Effector CD8-positive, alpha-beta T cell (primary cell): ENCODE measurements around the gene DAP.
"Not testable (repeated sequence)": the region's sequence is repeated elsewhere in the genome, so short reads cannot be mapped to it uniquely, and the experiment has no call there.

Experiments used
- DNase-seq: peaks from one replicate; lab custom pipeline; 2025; lab: John Stamatoyannopoulos, UW

Gene DAP

DNA sequence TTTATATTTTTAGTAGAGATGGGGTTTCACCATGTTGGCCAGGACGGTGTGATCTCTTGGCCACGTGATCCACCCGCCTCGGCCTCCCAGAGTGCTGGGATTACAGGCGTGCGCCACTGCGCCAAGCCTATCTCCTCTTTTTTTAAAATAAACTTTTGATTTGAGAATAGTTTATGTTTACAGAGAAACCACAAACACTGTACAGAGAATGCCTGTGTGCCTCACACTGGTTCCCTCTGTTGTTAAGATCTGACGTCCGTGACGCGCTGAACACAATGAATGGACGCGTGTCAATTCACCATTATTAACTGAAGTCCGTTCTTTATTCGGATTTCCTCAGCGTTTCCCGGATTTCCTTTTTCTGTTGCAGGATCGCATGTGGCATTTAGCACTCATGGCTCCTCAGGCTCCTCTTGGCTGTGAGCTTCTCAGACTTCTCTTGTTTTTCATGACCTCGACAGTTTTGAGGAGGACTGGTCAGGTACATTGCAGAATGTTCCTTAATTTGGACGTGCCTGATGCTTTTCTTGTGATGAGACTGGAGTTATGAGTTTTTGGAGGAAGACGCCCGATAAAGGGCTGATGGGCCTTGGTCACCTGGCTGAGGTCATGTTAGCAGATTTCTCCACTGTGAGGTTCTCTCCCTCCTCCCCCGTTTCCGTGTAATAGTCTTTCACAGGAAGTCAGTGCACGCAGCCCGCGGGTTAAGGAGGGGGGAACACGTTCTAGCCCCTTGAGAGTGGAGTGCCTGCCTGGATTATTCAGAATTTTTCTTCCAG is 127.6 kb downstream of the DAP start:
- DNase-seq, result no peak

DNA sequence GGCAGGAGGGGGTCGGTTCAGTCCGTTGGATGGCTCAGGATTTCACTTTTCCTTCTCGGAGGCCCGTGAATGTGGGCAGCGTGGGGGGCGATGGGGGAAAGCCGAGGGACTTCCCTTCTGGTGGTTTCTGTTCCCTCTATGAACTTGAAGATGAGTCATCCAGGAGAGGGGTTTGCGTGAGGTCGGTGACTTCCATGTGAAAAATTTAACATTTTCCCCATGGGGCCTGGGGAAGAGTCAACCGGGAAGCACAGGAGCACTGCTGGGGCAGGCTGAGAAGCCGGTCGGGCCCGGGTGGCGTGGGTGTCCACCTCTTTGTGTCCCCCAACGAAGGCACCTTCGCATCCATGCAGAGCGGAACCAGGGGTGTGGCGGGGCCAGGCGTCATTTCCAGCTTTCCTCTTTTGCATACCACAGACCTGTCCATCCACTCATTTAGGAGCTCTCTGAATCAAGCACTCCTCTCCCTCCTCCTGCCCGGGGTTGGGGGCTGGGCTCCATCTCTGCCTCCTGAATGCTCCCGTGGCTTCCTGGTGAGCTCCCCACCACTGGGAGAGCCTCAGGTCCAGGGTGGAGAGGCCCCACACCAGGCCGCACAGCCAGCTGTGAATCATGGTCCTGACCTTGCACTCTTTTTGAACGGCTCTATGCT is 128.8 kb downstream of the DAP start:
- DNase-seq, result no peak

DNA sequence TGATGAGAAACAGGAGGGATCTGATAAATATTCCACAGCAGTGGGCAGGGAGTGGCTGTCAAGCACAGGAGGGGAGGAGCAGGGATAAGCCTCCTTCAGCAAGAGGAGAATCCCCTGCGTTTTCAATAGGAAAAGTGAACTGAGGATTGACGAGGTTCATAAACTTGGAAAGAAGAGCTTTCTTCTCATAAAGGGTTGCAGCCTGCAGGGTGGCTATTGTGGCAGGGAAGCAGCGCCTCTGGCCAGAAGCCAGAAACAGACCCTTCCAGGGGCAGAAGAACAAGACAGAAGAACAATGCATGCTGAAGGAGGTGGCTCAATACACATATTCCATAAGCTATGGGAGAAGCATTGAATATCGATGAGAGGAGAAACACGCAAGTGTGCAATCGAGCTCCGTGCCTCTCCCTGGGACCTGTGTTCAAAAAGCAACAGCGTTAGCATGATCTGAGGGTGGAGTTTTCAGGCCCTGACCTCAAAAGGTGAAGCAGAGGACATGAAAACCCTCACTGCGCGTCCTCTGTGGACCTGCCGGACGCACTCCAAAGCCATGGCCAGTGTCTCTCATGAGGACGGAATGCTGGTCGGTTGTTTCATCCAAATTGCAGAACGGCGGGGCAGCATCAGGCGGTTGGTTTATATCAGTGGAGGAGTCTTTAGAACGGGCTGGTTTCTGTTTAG is 129.6 kb downstream of the DAP start:
- DNase-seq, result no peak

DNA sequence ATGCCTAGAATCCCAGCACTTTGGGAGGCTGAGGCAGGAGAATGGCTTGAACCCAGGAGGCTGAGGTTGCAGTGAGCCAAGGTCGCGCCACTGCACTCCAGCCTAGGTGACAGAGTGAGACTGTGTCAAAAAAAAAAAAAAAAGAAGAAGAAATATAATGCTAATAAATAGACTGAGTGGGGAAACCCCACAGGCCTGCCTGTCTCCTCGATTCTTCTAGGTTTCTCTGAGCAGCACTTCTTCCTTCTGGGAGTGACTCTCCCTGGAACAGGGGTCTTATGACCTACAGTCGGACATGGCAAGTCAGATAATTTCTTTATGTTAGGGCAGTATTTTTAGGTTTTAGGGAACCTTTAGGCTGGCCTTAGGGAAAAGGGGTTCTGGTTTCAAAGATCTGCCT is 130.3 kb downstream of the DAP start:
- DNase-seq, result not testable (repeated sequence)

DNA sequence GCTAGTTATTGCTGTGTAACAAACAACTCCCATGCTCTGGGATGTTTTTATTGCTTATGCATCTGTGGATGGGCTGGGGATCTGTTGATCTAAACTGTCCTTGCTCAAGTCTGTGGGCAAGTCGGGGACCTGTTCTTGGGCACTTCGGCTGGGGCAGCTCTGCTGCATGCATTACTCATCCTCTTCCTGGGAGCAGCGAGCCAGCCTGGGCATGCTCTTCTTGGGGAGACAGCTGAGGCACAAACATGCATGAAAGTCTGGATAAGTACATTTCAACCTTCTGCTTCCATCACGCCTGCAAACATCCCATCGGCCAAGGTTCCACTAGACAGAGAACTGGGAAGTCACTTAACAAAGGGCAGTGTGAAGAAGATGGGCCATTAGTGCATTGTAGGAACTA is 130.9 kb downstream of the DAP start:
- DNase-seq, result no peak

DNA sequence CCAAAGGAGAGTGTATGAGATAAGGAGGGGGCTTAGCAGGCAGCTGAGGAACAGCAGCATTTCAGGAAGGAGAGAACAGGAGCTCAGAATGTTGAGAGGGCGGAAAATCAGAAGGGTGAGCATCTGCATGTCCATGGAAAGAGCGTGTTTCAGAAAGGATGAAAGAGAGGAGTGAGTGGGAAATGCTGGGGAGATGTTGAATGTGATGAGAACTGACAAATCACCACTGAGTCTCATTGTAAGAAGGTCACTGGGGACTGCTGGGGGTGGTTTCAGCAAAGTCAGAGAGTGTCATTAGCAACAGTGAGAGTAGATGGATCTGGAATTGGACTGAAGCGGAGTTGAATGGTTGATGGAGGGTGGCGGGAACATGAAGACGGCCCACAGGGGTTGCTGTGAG is 131.4 kb downstream of the DAP start:
- DNase-seq, result no peak
